Measurements from ENCODE around the gene USH2A.

The USH2A gene

DNA sequence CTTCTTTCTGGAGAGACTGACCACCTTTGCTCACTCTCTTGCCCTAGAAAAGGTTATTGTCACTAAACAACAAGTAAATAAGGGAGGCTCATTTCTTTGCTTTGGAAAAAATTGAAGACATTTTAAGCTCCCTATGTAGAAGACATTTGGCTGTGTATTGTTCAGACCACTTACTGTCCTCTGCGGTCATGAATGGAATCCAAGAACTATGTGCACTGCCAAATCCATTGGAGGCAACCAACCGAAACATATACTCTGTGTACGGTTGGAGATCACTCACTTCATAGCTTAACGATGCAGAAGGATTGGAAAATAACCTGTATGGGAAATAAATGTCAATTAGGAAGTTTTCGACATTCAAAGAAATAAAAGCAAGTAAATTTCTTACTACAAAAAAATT, 523.3 kb downstream of the USH2A start:
- DNase-seq: no peak

DNA sequence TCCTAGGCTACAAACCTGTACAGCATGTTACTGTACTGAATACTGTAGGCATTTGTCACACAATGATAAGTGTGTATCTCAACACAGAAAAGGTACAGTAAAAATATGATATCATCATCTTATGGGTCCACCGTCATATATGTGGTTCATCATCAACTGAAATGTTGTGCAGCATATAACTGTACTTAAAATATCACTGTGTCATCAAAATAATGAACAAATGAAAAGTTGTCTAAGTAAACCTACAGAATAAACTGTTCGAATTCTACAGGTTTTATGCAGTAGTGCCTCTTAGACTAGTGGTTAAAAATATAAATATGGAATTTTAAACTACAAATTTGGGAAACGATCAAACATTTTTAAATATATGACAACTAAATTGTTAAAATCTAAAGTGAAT, 527.4 kb downstream of the USH2A start:
- no peak for DNase-seq

DNA sequence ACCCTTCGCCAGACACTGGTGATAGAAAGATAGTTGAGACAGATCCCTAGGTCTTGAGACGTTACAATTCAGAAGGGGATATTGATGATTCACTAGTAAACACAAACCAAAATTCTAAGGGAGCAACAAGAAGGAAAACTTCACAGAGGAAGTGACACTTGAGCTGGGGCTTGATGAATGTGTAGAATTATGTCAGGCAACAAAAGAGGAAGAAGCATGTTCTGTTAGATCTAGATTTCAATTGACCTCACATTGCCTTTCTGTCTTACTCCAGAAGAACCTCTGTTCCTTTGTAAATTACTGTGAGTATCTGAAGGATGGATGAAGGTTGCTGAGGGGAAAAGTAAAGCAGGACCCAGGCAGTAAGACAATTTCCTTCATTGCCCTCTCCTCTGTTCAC, 528.0 kb downstream of the USH2A start:
- DNase-seq: no peak

DNA sequence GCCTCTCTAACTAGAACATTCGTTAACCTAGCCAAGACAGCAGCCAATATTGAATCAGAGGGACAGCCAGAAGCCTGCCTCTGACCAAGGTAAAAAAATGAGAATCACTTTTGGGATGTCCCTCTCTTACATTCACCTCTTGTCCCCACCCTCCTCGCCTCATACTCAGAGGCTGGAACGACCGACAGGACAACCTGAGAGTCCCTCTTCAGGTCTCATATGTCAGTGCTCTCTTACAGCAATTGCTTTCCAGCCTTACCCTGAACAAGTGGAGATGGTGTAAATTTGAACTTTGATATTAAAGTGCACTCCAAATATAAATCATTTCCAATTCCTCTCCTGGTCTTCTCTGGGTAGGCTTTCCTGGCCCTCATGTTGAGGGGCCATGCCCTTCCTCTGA, 528.6 kb downstream of the USH2A start:
- no peak for DNase-seq

DNA sequence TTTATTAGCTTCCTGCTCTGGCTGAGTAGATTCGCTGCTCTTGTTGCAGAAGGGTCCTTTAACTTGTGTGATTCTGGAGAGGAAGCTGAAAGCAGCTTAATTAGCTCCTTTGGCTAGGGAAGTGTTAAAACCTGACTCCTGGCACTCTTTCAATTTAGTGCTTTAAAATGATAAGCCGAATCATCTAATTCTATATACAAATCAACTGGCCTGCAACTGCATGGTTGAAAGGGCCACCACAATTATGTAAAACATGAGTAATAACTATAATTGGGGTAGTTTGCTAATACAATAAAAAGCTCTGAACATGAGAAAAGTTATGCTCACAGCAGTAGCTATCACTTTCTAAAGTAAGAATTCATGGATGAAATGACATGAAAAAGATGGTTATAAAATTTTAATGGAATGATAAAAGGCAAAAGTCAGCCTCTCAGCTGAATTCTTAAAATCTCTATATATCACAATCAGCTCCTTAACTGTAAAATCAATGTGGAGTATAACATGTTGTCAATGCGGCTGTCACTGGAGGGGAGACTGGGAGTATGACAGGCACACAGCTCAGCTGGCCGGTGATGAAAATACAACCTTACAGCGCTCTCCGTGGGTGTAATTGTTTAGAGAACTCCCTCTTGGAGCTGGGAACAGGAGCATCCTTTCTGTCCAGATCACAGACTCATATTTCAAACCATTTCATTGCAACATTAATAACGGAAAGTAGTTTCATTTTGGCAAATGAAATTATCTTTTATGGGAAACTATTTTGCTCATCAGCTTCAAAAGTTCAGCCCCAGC, 531.8 kb downstream of the USH2A start:
- DNase-seq: no peak

DNA sequence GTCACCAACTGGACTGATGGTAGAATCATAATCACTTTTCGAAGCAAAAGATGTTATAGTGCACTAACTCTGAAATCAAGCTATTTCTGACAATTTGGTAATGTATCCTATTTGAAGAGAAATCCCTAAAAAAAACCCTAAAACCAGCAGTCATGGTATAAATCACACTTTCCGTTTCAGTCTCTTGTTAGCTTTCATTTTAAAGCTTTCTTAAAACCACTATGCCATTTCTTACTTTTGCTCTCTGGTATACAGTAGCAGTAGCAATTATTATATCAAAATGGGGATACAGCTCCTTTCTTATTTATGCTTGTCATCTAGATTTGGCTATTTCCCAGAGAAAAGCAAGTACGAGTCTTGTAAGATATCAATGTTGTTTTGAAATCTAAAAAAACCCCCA, 532.8 kb downstream of the USH2A start:
- no peak for DNase-seq

DNA sequence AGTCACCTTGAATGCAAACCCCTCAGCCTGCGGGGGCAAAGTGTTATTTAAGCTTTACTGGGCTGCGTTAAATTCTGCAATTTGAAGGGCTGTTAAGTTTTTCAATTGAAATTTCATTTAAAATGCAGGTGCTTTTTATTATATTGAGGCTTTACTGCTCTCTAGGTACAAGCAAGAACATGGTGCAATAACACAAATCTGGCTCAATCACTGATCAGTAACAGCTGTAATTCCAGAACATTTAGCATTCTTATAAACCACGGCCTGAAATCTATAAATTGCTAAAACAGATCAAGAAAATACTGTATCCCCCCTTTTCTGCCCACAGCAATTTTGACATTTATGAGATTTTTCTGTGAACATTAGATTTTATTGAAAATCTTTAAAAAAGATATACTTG, 533.4 kb downstream of the USH2A start:
- DNase-seq: no peak

DNA sequence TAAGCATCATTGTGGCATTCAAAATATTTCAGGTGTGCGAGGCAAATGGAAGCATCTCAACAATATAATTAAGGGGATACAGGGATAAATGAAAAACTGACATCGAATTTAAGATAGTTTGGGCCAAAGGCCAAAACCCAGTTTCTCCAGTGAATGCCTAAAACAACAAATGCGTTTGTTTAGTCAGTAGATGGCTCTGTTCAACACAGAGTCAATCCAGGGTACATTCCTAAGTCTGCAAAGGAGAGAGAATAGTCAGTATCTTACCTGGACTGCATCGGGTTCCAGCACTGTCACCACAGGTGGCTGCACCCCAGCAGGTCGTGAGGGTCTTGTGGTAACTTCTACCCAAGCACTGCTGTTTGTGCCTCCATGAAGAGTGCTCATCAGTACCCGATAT, 535.1 kb downstream of the USH2A start:
- no peak for DNase-seq

DNA sequence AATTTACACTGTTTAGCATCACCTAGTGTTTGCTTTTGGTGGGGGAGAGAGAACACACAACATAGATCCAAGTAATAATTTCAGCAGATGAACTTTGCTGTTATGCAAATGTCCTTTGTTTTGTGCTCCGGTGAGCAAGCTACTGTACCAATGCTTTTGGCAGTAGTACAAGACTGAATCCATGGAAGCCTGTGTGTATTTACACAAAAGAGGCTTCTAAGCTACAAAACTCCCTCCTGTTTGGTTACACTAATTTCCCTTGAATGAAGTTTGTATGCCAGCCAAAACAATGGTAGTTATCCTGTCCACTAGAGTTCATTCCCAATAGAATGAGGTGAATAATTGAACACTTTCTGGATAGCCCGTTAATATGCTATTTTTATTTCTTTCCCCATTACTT, 535.6 kb downstream of the USH2A start:
- DNase-seq: no peak

DNA sequence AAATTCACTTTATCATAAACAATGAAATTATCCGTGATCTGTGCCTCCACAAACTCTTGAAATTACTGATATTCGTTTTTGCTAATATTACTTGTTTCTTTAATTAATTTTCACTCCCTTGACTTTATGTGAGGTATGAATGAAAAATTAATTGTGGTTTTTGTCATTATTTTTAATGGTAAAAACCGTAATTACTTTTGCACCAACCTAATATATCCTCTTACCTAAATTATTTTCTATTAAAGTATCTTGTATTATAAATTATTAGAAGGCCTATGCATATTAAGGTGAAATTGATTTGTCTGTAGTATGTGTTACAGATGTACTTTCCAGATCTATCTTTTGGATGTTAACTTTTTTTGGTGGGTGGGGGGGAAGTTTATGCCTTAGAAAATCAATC, 540.2 kb downstream of the USH2A start:
- no peak for DNase-seq

DNA sequence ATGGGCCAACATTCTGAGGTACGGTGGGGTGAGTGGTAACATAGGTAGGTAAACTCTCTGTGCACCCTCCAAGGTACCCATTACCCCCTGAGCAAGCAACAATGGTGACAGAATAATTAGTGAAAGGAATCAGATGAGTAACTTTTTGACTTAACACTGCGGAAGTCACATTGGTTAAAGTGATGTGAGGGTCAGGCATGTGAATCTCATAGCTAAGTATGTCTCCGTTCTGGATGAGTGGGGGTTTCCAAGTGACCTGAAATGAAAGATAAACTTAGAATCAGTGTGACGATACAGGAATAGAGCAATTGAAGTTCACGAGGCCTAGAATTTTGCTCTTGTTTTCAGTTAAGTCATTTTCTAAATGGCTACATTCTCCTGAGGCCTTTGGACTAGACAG, 544.4 kb downstream of the USH2A start:
- DNase-seq: no peak

DNA sequence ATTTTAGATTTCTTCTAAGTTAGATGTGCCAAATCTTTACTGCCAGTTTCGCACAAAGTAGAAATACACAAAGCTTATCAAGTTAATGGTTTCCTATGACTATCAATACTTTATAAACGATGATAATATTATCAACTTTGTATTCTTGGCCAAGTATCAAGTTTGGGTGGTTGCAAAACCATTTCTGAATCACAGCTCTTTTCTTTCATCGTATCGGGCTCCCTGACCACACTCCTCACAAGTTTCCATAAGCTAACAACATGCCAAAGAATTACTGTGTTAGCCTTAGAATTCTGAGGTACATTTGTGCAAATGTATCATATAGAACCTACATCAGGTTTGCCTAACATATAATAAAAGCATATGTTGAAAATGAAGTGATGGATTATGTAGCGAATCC, 545.1 kb downstream of the USH2A start:
- no peak for DNase-seq

DNA sequence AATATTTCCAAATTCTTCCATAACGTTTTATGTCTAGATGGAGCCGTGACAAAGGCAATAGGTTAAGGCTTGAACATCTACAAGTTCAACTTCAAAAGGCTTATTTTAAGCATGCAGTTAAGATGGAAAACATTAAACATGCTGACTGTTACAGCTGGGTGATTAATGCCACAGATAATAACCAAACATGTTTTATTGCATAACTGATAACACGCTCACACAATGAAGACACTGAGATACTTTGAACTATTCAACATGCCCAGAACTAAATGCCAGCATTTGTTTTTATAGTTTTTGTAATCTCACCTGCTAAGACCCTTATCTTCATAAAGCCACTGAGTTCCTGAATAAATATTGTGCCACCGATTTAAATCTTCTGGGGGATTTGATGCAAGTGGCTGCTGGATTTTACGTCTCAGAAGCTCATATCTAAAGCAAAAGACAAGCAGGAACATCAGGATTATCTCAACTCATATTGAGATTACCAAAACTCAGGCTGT, 545.7 kb downstream of the USH2A start:
- no peak for DNase-seq

DNA sequence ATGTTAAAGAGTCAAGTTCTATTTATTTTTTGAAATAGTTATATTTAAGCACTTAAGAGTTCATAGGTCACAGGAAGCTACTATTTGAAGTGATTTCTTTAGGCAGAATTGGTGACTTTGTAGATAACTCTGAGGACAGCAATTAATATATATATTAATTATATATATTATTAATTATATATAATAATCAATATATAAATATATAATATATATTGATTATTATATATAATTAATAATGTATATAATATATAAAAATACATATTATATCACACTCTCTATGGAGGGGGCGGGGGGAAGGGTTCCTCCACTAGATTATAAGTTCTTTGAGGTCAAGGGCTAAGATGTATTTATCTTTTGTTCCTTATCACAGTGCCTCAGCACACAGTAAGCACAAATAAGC, 547.5 kb downstream of the USH2A start:
- no peak for DNase-seq

DNA sequence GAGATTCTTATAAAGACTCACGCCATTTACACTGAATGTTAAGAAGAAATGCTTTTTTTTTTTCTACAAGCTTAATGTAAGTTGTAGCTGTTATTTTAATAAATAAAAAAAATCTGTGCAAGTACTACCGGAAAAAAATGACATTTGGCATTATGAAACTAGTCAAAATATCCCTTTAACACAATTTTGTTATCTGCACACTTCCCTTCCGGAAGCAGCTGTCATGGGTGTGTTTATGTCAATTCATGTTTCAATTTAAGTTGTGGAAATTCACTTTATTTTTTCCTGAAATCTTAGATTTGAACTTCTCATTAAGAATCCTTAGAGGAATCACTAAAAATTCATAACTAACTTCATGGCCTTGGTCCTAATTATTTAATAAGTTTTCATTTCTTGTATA, 548.0 kb downstream of the USH2A start:
- DNase-seq: no peak

DNA sequence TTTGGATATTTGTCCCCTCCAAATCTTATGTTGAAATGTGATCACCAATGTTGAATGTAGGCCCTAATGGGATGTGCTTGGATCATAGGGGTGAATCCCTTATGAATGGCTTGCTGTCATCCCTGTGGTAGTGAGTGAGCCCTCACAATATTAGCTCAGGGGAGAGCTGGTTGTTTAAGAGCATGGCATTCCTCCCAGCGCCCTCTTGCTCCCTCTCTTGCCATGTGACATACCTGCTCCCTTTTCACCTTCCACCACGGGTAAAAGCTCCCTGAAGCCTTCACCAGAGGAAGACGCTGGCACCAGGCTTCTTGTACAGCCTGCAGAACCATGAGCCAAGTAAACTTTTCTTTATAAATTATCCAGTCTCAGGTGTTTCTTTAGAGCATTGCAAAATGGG, 550.6 kb downstream of the USH2A start:
- DNase-seq: no peak

DNA sequence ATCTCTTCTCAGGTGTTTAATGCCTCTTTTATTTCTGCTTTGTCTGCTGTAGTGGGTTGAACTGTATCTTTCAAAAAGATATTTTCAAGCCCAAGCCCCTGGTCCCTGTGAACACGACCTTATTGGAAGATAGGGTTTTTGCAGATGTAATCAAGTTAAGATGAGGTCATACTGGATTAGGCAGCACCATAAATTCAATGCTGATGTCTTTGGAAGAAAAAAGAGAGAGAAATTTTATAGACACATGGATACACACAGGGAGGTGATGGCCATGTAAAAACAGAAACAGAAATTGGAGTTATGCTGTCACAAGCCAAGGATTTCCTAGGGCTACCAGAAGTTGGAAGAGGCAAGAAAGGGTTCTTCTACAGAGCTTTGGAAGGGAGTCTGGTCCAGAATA, 554.7 kb downstream of the USH2A start:
- no peak for DNase-seq

DNA sequence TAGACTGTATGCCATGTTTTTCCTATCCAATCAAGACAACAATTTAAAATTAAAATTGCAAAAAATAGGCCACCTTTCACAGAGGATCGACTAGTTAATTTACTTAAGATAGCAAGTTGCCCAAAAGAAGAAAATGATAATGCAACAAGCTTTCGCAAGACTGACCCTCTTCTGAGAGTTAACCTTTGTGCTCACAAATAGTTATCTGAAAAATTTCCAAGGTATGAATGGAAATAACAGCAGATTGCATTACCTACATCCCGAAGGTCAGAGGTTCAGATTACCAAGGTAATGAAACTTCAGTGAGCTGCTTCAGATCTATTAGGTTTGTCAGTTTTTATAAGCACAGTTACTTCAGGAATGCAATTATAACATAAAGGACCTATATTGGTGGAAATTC, 558.2 kb downstream of the USH2A start:
- no peak for DNase-seq

DNA sequence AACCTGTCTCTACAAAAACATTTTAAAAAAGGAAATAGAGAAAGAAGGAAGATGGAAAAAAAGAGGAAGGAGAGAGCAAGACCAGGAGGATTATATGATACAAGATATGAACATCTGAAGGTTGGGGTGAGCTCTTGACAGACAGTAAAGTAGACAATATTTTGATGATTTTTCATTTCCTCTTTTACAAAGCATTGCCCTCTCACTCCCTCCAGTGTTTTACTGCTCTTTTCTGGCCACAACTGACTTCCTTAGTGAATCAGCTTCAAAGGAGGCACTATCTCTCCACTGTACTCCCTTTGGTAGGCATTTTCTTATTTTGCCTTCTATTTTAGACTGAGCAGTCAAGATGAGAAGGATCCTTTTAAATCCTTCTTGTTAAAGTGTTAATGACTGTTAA, 559.5 kb downstream of the USH2A start:
- DNase-seq: no peak

DNA sequence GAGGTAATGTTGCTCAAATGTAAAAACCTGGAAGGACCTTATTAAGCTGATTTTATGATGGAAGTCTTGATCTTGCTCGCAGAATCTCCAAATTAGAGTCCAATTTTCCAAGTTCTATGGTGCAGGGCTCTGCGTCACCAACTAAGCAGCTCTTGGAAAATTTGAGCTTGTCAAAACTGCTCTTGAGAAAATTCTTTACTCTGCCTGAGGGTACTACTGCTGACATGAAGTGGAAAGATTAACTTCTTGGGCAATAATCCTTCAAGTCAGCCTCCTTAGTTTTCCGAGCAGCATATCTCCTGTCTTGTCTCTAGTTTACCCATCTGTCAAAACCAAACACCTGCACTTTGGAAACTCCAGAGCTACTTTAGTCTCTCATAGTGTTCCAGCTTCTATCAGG, 562.4 kb downstream of the USH2A start:
- DNase-seq: no peak

DNA sequence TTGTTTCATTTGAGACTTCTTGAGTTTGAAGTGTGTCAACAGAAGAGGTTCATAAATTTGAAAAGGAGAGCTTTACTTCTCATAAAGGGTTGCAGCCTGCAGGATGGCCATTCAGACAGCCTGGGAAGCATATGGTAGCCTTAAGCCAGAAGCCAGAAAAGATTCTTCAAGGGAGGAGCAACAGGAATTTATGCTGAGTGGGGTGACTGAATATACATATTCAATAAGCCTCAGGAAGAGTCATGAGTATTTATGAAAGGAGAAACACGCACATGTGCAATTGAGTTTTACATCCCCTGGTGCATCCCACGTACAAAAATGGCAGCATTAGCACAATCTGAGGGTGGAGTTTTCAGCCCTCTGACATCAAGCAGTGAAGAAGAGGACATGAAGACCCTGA, 565.9 kb downstream of the USH2A start:
- no peak for DNase-seq

DNA sequence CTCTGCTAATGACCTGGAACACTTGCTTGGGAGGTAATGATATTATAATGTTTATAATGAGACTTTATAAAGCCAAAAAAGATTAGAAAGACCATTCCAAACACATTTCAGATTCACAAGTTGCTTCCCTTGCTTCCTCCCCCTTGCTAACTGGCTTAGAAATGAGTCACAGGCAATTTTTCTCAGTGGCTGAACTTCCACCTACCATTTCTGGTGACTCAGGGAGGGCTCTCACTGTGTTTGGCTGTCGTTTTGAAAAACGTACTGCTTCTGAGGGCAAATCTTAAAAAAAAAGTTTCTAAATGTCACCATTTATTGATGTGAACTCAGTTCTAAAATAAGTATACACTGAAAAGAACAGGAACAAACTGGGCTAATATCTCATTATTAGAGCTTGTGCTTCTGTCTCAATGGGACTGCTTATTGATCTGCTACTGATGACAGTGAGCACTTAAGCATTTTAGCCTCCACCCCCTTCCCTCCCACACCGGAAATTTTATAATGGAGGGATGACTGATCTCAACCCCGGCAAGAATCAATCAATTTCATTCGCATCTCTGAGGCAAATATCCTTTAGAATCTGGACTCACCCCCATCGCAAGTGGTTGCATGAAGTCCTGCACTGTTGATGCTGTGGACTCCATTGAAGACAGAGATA, 577.9 kb downstream of the USH2A start:
- DNase-seq: no peak

DNA sequence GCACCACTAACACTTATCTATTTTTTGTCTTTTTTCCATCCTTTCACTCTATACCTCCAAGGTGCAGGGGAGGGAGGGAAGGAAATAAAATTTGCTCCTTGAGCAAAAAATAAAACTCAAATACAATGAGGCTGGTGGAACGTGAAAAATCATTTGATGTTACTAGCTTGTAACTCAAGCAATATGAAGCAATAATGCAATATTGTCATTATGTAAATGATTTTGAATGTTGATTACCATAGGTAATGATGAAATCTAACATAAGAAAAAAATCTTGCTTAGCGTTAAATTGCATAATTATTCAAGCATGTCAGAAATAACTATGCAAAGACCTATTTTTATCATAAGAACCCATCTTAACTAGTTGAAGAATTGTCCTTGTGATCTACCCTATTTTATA, 578.5 kb downstream of the USH2A start:
- DNase-seq: no peak

DNA sequence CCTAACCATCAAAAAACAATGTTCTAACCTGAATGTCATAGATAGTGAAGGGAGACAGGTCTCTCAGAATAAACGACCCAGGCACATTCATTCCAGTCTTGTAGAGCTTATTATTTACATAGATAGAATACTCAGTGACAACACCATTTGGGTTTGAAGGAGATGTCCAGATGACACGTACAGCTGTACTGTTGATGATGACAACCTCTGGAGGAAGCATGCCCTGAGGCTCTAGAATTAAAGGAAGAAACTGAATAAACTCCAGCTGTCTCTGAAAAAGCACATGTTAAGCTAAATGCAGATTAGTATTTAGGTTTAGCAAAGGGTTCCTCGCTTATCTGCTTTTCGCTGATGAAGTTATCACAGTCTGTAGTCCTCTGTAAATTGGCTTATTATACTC, 579.0 kb downstream of the USH2A start:
- DNase-seq: no peak

DNA sequence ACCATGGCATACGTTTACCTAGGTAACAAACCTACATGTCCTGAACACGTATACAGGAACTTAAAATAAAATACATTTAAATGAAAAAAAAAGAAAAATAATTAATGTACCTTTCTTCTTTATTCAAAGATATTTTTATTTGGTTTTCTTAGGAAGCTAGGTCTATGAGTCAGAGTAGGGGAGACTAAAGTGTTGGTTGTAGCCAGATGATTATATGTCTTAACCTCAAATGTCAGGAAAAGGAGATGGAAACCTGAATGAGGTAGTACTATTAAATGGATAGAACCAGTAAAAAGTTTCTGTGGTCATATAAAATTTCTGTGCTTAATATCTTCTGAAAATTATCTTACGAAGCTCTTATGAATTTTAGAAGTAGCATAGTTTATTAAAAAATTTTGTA, 580.3 kb downstream of the USH2A start:
- DNase-seq: no peak

All from stimulated activated CD4-positive, alpha-beta T cell treated with anti-CD3 and anti-CD28 coated beads, Interleukin-2, amount 100 ng/mL, for 48 hours (primary cell).